B cell (primary cell): ENCODE results near the gene PIK3C2G.

ENCODE experiments used
- CTCF ChIP-seq: fragments of 200-600 bp; IDR thresholded peaks from one replicate; pipeline ENCODE4 v1.8.0; 2022; ENCODE audit warnings: antibody characterized with exemption, mild to moderate bottlenecking
- EZH2 ChIP-seq: IDR thresholded peaks from 2 replicates; pipeline ENCODE4 v1.6.1; 2012; ENCODE audit warnings: borderline replicate concordance, low read depth, mild to moderate bottlenecking, moderate library complexity, low read length; ENCODE audit not compliant: insufficient read depth, poor library complexity, severe bottlenecking

DNA sequence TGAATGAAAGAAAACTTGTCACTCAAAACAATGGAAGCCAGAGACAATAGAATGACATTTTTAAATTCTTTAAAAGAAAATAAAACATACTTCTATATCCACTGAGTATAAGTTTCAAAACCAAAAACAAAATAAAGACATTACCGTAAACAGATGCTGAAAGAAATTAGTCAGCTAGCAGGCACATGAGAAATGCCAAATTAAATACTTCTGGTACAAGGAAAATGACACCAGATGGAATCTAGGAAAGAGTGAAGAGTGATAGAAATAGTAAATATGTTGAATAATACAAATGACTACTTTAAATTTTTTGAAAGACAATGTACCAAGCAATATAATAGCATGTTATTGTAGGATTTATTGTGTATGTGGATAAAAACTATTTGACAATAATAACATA is 23.8 kb downstream of the PIK3C2G start:
- TF ChIP-seq CTCF (no peak), EZH2 (no peak)
